MV-4-11 (cell line): ENCODE results near the gene CFAP97D2.
A peak's percentile ranks its signal among the peaks of the same experiment; 100 is the strongest.
"Not testable (repeated sequence)": the region's sequence is repeated elsewhere in the genome, so short reads cannot be mapped to it uniquely, and the experiment has no call there.

Experiments
- DNase-seq: peaks from one replicate; lab custom pipeline; 2025; lab: John Stamatoyannopoulos, UW

The CFAP97D2 gene

GRCh38 chr13:114235697-114236096, 56.6 kb downstream of the CFAP97D2 start:
- DNase-seq = no peak

- no peak for DNase-seq
These were observed 57.2 kb downstream of the CFAP97D2 start for GRCh38 chr13:114236227-114236626.

DNA sequence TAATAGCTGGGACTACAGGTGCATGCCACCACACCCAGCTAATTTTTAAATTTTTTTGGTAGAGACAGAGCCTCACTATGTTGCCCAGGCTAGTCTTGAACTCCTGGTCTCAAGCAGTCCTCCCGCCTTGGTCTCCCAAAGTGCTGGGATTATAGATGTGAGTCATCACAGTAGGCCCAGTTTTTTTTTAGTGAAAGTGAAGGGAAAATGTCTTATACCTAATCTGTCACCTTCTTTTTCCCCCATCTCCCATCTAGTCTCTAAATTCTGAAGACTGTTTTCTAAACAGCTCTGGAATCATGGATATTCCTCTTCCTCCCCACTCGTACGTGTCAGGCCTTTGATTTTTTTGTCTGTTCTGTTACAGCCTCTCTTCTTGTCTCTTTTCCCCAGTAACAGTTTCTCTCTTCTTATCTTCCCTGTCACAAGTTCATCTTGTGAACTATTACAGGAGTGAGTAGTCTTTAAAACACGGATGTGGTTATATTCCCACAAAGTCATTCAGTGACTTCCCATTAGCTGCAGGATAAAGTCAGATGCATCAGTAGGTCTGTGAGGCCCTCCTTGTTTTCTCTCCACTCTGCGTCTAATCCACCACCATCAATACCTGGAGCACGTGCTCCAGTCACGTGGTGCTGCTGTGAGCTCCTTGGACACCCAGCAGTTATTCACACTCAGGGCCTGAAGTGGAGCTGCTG, 58.5 kb downstream of the CFAP97D2 start:
- DNase-seq = no peak

DNA sequence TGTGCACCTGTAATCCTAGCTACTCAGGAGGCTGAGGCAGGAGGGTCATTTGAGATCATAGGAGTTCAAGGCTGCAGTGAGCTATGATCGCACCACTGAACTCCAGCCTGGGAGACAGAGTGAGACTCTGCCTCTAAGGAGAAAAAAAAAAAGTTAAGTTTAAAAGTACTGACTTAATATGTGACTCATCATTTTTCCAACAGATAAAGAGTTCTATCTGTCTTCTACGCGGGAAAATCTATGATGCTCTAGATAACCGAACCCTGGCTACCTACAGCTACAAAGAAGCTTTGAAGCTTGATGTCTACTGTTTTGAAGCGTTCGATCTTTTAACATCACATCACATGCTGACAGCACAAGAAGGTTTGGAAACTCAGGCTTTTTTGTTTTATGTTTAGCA, 62.9 kb downstream of the CFAP97D2 start:
- no peak for DNase-seq

- DNase-seq = no peak
These were observed 64.9 kb downstream of the CFAP97D2 start for GRCh38 chr13:114243971-114244370.

GRCh38 chr13:114244637-114245036, 65.6 kb downstream of the CFAP97D2 start:
- DNase-seq = no peak

GRCh38 chr13:114248011-114248410, 69.0 kb downstream of the CFAP97D2 start:
- no peak for DNase-seq

DNA sequence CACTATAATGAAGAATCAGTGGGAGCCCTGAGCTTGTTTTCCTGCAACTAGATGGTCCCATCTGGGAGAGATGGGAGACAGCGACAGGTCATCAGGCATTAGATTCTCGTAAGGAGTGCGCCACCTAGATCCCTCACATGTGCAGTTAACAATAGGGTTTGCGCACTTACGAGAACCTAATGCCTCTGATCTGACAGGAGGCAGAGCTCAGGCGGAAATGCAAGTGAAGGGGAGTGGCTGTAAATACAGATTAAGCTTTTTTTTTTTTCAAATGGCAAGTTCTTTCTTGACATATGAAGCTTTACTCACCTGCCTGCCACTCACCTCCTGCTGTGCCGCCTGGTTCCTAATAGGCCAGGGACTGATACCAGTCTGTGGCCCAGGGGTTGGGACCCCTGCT, 70.0 kb downstream of the CFAP97D2 start:
- DNase-seq = no peak

DNA sequence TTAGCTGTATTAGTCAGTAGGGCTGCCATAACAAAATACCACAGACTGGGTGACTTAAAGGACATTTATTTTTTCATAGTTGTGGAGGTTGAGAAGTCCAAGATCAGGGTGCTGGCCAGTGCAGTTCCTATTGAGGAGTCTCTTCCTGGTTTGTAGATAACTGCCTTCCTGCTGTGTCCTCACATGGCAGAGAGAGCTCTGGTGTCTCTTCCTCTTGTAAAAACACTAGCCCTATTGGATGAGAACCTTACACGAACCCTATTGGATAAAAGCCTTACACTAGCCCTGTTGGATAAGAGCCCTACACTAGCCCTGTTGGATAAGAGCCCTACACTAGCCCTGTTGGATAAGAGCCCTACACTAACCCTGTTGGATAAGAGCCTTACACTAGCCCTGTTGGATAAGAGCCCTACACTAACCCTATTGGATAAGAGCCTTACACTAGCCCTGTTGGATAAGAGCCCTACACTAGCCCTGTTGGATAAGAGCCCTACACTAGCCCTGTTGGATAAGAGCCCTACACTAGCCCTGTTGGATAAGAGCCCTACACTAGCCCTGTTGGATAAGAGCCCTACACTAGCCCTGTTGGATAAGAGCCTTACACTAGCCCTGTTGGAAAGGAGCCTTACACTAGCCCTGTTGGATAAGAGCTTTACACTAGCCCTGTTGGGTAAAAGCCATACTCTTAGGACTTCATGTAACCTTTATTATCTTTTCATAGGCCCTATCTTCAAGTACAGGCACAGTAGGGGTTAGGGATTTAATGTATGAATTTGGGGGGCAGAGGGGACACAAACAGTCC, 72.8 kb downstream of the CFAP97D2 start:
- DNase-seq = peak; percentile 9

GRCh38 chr13:114256547-114256946, 77.5 kb downstream of the CFAP97D2 start:
- peak; percentile 59 for DNase-seq

GRCh38 chr13:114257014-114257413, 78.0 kb downstream of the CFAP97D2 start:
- no peak for DNase-seq

DNA sequence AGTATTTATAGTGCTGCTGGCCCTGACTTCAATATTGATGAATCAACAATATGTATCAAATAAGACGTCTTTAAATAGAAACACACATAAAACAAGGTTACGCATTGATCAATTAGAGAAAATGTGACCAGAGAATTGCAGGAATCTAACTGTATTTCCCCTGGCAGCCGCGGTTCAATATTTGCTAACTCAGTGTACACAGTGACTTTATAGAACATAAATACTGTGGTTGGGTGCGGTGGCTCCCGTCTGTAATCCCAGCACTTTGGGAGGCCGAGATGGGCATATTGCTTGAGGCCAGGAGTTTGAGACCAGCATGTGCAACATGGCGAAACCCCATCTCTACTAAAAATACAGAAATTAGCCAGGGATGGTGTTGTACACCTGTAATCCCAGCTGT, 79.5 kb downstream of the CFAP97D2 start:
- no peak for DNase-seq

DNA sequence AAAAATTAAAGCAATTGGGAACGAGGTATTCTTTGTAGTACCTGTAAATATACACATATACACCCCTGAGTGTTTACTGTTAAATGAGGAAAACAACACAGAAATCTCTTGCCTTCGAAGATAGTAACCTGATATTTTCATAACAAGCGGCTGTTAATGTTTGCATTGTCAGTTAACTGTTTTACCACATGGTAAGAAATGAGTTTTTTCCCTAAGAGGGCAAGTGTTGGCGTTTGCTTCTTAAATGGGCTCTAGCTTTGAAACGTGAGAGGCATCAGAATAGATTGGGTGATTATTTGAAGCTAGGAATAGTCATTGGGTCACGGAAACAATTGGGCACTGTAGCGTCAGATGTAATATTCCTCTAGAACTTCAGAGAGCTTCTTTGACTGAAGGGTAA, 80.3 kb downstream of the CFAP97D2 start:
- no peak for DNase-seq

GRCh38 chr13:114259974-114260373, 80.9 kb downstream of the CFAP97D2 start:
- no peak for DNase-seq

- no peak for DNase-seq
These were observed 81.8 kb downstream of the CFAP97D2 start for GRCh38 chr13:114260814-114261213.

DNA sequence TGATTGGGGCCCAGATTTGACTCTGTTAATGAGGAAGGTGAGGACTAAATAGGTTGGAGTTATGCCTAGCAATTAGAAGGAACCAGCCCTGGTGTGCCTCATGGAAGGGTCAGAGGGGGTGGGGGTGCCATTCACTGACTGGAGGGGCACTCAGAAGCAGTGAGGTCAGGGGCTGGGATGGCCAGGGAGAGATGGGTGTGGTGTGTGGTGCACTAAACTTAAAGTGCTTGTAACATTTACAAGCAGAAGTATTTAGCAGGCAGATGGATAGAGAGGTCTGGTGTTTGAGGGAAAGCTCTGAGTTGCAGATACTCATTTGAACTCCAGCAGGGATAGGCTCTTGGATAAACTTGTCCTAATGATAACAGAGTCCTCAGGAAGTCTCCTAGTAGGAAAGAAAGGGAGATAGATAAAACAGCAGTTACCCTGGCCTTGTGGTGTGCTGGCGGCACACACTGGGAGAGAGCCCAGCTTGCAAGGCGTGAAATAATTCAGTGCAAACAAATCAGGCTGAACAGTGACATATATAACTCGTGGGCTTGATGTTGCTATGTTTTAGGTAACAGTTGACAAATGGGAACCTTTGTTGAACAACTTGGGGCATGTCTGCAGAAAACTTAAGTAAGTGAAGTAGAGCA, 82.4 kb downstream of the CFAP97D2 start:
- DNase-seq = no peak

GRCh38 chr13:114263578-114263977, 84.5 kb downstream of the CFAP97D2 start:
- DNase-seq = peak; percentile 38

DNA sequence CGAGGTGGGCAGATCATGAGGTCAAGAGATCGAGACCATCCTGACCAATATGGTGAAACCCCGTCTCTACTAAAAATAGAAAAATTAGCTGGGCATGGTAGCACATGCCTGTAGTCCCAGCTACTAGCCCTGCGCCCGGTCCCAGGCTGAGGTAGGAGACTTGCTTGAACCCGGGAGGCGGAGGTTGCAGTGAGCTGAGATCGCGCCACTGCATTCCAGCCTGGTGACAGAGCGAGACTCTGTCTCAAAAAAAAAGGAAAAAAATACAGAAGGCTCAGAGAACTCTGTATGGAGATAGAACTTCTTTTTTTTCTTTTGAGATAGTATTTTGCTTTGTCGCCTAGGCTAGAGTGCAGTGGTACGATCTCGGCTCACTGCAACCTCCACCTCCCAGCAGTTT, 85.3 kb downstream of the CFAP97D2 start:
- not testable (repeated sequence) for DNase-seq

- DNase-seq = no peak
These were observed 86.0 kb downstream of the CFAP97D2 start for GRCh38 chr13:114264886-114265611.

- DNase-seq = no peak
These were observed 87.2 kb downstream of the CFAP97D2 start for GRCh38 chr13:114266241-114266640.

- no peak for DNase-seq
These were observed 89.6 kb downstream of the CFAP97D2 start for GRCh38 chr13:114268344-114269280.
